ENCODE results near the gene ITGB6.

ITGB6 gene

DNA sequence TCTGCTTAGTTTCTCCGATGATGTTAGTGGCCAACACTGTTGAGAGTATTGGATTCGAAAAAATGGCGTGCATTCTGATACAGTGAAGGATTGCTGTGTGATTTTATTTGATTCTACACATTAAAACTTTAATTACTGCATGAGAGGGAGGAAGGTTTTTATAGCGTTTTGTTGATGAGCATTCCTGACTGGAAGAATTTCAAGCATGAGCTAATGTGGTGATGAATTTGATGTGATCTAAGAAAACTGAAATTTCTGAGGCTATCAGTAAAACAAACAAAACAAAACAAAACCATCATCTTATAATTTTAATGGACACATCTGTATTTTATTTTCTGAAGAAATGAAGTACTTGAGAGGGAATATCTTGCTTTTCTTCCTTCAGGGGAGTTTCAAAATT lies 59.6 kb downstream of the ITGB6 start:
- DNase-seq (ENCODE audit: low read depth), result no peak
- TF ChIP-seq MYC (IDR thresholded peaks at IDR 0.05; ENCODE audit: low read depth, low read length) (no peak), POLR2A (IDR thresholded peaks at IDR 0.05; ENCODE audit: extremely low read depth, insufficient read length) (no peak)
- TF ChIP-seq, protein P1, sequence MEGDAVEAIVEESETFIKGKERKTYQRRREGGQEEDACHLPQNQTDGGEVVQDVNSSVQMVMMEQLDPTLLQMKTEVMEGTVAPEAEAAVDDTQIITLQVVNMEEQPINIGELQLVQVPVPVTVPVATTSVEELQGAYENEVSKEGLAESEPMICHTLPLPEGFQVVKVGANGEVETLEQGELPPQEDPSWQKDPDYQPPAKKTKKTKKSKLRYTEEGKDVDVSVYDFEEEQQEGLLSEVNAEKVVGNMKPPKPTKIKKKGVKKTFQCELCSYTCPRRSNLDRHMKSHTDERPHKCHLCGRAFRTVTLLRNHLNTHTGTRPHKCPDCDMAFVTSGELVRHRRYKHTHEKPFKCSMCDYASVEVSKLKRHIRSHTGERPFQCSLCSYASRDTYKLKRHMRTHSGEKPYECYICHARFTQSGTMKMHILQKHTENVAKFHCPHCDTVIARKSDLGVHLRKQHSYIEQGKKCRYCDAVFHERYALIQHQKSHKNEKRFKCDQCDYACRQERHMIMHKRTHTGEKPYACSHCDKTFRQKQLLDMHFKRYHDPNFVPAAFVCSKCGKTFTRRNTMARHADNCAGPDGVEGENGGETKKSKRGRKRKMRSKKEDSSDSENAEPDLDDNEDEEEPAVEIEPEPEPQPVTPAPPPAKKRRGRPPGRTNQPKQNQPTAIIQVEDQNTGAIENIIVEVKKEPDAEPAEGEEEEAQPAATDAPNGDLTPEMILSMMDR (IDR thresholded peaks at IDR 0.05; ENCODE audit: low read depth, low read length), result no peak
- TF ChIP-seq, protein P2, sequence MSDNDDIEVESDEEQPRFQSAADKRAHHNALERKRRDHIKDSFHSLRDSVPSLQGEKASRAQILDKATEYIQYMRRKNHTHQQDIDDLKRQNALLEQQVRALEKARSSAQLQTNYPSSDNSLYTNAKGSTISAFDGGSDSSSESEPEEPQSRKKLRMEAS (IDR thresholded peaks at IDR 0.05; ENCODE audit: low read depth, low read length), result no peak
- no peak overlapping the region for H3K4me3 ChIP-seq (ENCODE audit: low read depth, low read length)

DNA sequence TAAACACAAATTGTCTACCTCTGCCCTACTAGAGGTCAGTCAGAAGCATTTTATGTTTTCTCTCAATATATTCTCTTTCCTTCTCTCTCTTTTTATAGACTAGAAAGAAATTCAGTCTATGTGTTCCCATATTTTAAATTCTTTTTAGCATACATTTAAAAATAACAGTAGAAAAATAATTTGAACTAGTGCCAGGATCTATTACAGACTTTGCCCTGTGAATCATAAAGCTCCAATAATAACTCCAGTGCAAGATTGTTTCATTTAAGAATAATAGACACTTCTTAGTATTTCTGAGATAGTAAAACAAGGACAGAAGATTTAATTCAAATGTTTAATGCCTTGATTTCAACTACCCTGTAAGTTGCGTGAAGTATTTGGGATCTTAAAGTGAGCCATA lies 60.1 kb downstream of the ITGB6 start:
- H3K4me3 ChIP-seq (ENCODE audit: low read depth, low read length), result no peak overlapping the region
- no peak for DNase-seq (ENCODE audit: low read depth)
- TF ChIP-seq MYC (IDR thresholded peaks at IDR 0.05; ENCODE audit: low read depth, low read length), result no peak
- no peak for TF ChIP-seq POLR2A (IDR thresholded peaks at IDR 0.05; ENCODE audit: extremely low read depth, insufficient read length)
- TF ChIP-seq, protein P2 (IDR thresholded peaks at IDR 0.05; ENCODE audit: low read depth, low read length), result no peak
- TF ChIP-seq, protein P1 (IDR thresholded peaks at IDR 0.05; ENCODE audit: low read depth, low read length), result no peak

DNA sequence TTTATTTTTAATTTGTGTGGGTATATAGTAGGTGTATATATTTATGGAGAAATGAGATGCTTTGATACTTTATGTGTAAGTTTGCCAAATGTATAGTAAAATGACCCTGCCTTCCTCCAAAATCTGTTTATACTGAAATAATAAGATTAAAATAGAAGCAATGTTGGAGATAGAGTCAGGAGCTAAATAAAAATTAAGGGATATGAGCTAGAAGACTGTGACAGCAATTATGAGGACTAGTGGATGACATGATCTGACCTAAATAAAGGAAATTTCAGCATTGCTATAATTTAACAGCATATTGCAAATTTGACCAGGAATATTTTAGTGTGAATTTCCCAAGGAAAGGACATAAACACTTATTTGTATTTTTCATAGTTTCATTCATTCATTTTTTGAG lies 60.7 kb downstream of the ITGB6 start:
- TF ChIP-seq, protein P2 (IDR thresholded peaks at IDR 0.05; ENCODE audit: low read depth, low read length), result no peak
- TF ChIP-seq POLR2A (IDR thresholded peaks at IDR 0.05; ENCODE audit: extremely low read depth, insufficient read length) (no peak), MYC (IDR thresholded peaks at IDR 0.05; ENCODE audit: low read depth, low read length) (no peak)
- TF ChIP-seq, protein P1 (IDR thresholded peaks at IDR 0.05; ENCODE audit: low read depth, low read length), result no peak
- H3K4me3 ChIP-seq (ENCODE audit: low read depth, low read length), result no peak overlapping the region
- DNase-seq (ENCODE audit: low read depth), result no peak

DNA sequence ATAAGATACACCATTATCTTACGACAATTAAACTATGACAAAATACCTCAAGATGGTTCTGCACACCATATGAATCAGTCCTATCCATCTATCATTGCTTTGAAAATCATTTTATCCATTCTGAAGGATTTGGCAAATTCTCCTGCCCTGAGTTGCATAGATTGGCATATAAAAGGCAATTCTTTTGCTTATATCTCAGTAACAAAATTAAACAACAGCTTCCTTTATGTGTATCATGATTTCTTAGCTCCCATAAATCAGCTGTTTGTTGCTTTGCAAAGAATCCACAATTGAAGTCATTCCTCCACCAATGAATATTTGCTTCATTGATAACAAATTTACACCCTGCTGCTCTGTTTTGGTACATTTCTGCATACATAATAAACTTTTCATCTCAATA lies 61.7 kb downstream of the ITGB6 start:
- TF ChIP-seq, protein P1 (IDR thresholded peaks at IDR 0.05; ENCODE audit: low read depth, low read length), result no peak
- no peak for TF ChIP-seq POLR2A (IDR thresholded peaks at IDR 0.05; ENCODE audit: extremely low read depth, insufficient read length)
- TF ChIP-seq MYC (IDR thresholded peaks at IDR 0.05; ENCODE audit: low read depth, low read length), result no peak
- TF ChIP-seq, protein P2 (IDR thresholded peaks at IDR 0.05; ENCODE audit: low read depth, low read length), result no peak
- no peak for DNase-seq (ENCODE audit: low read depth)
- H3K4me3 ChIP-seq (ENCODE audit: low read depth, low read length), result no peak overlapping the region

DNA sequence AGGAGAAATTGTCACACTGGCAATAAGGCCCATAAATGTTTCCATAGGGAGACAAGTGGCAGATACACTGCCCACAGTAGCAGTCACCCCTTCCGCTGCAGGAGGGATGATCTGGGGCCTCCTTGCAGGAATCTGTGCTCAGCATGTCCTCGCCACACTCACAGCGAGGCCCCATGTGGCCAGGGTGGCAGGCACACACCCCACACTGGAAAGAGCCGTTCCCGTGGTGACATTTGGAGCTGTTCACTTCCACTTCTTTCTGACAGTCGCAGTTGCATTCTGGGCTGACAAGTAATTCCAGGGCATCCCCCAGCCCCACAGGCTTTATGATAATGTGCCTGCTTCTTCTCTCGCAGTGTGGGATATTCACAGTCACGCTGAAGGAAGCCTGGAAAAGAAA lies 62.6 kb downstream of the ITGB6 start:
- DNase-seq (ENCODE audit: low read depth), result no peak
- no peak overlapping the region for H3K4me3 ChIP-seq (ENCODE audit: low read depth, low read length)
- TF ChIP-seq, protein P2 (IDR thresholded peaks at IDR 0.05; ENCODE audit: low read depth, low read length), result no peak
- TF ChIP-seq, protein P1 (IDR thresholded peaks at IDR 0.05; ENCODE audit: low read depth, low read length), result no peak
- TF ChIP-seq MYC (IDR thresholded peaks at IDR 0.05; ENCODE audit: low read depth, low read length), result no peak
- TF ChIP-seq POLR2A (IDR thresholded peaks at IDR 0.05; ENCODE audit: extremely low read depth, insufficient read length), result no peak

DNA sequence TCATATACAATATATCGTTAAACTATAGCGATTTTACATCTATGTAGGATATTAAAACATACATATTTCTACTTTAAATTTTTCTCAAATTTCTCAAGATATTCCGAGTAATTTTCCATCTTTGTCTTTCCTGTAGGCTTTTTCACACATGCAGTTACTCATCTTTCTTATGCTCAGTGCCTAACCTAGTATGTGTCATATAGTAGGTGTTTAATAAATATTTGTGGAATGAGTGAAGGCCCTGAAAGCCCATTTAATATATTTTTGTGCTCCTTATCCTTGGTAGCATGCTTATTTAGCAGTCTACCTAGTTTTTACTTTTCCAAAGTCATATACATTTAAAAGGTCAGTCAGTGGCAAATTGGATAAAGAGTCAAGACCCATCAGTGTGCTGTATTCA lies 67.3 kb downstream of the ITGB6 start:
- TF ChIP-seq POLR2A (IDR thresholded peaks at IDR 0.05; ENCODE audit: extremely low read depth, insufficient read length) (no peak), MYC (IDR thresholded peaks at IDR 0.05; ENCODE audit: low read depth, low read length) (no peak)
- TF ChIP-seq, protein P1 (IDR thresholded peaks at IDR 0.05; ENCODE audit: low read depth, low read length), result no peak
- TF ChIP-seq, protein P2 (IDR thresholded peaks at IDR 0.05; ENCODE audit: low read depth, low read length), result no peak
- H3K4me3 ChIP-seq (ENCODE audit: low read depth, low read length), result no peak overlapping the region
- no peak for DNase-seq (ENCODE audit: low read depth)

Data from NB4 (cell line).